Activated T-helper 17 cell treated with anti-CD3 and anti-CD28 coated beads, Interleukin-2, amount 50 U/mL, for 72 hours (primary cell): ENCODE data around the gene POM121L2. TPM values are rescaled to one million over a fixed set of nuclear protein-coding genes. Genes with fewer than 3 reads are reported as not detected.

Experiments used
- ATAC-seq: fragments of 150-1000 bp; cut with Tn5 transposase; replicated peaks from 2 replicates; pipeline ENCODE4 v1.10.0; 2021; ENCODE audit warnings: mild to moderate bottlenecking, moderate library complexity
- H3K27ac Mint-ChIP-seq: one replicate; pipeline ENCODE4 v1.8.0; 2022; ENCODE audit warnings: mixed read lengths
- H3K27me3 Mint-ChIP-seq: one replicate; pipeline ENCODE4 v1.8.0; 2022; ENCODE audit warnings: mixed read lengths
- H3K36me3 Mint-ChIP-seq: one replicate; pipeline ENCODE4 v1.8.0; 2022; ENCODE audit warnings: low read depth, mild to moderate bottlenecking, mixed read lengths
- H3K4me1 Mint-ChIP-seq: one replicate; pipeline ENCODE4 v1.8.0; 2022; ENCODE audit warnings: mixed read lengths
- H3K4me3 Mint-ChIP-seq: one replicate; pipeline ENCODE4 v1.8.0; 2022; ENCODE audit warnings: mild to moderate bottlenecking, mixed read lengths
- H3K9me3 Mint-ChIP-seq: one replicate; pipeline ENCODE4 v1.8.0; 2022; ENCODE audit warnings: mixed read lengths
- total RNA-seq, 2 donors: library from RNA; stranded (reverse); gene quantifications; one replicate each; pipeline ENCODE4 v1.2.3, GENCODE V29; 2022

POM121L2 gene
- total RNA-seq, 2 donors from 2014 or later = not detected

DNA sequence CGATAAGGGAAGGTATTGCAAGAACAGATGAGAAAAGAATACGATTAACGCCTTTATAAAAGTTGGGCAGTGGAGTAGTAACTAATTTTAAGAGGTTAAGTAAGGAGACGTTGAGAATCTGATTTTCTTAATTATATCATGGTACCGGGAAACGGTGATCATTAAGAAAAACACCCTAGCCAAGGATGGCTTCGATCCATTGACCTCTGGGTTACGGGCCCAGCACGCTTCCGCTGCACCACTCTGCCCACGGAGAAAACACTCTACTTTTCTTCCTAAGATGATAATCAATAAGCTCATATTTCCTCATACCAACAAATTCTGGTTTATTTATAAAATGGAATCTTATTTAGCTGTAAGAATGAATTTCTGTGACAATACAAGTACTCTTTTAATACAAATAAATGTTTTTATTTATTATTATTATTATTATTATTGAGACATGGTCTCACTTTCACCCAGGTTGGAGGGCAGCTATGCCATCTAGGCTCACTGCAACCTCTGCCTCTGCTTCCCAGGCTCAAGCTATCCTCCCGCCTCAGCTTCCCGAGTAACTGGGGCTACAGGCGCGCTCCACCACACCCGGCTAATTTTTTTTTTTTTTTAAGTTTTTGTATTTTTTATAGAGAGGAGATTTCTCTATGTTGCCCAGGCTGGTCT is 8.3 kb downstream of the POM121L2 start:
- no peak for ATAC-seq
- Mint-ChIP-seq H3K27me3 (peaks cover 69% of the 10 kb centered on the region), H3K27ac (no peak overlapping the region), H3K36me3 (no peaks in the 10 kb centered on the region), H3K4me1 (no peaks in the 10 kb centered on the region), H3K9me3 (peaks cover 4% of the 10 kb centered on the region), H3K4me3 (no peak overlapping the region)

DNA sequence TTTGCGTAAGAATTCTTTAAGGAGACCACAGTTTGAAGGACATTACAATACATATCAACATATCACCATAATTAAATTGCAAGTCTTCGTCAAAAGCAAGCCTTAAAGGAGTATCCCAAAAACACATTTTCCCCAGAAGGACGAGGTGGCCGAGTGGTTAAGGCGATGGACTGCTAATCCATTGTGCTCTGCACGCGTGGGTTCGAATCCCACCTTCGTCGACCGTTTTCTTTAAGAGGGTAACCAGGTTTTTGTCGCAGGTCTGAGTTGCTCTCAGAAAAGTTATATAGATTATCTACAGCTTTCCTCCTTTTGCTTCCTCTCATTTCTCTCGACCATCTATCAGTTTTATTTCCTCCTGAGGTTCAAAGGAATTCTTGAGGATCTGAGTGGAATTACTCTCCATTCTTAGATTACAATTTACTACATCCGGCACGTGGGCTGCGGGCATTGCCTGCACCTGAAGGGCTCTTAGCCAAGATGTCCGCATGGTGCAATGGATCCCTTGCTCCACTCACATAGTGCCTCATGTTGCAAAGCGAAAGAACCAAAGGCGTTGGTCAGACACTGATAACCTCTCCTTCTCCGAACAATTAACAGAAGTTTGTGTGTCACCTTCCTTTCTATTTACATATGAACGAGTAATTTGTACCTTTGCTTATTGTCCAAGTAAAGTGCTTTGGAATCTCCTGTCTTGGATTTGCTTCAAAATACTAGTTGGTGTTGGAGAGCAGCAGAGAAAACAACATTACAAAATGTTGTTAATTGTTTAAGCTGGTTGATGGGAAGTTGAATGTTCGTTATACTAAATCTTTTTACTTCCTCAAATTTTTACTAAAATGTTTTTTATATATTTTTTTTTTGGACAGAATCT is 14.0 kb downstream of the POM121L2 start:
- peaks cover 76% of the 10 kb centered on the region for H3K27me3 Mint-ChIP-seq
- H3K36me3 Mint-ChIP-seq = peaks cover 7% of the 10 kb centered on the region
- H3K4me3 Mint-ChIP-seq = no peak overlapping the region
- ATAC-seq = no peak
- no peaks in the 10 kb centered on the region for H3K4me1 Mint-ChIP-seq
- no peak overlapping the region for H3K27ac Mint-ChIP-seq
- peaks cover 7% of the 10 kb centered on the region for H3K9me3 Mint-ChIP-seq

DNA sequence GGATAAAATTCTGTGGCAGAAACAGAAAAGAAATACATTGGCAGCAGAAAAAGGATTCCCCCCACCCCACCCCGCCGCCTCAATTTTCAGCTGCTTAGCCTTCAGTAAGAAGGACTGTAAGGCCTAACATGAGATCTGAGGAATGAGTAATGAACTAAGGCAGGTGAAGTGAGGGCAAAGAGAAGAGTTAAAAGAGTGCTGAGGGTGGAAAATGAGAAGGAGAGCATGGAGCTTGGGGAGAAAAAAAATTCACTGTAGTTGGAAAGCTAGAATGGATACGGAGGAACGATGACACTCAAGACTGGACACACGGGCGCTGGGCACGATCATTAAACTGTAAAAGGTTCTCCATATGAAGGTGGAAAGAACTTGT is 14.6 kb downstream of the POM121L2 start:
- no peak for ATAC-seq
- Mint-ChIP-seq H3K27ac (no peak overlapping the region), H3K9me3 (peaks cover 4% of the 10 kb centered on the region), H3K27me3 (peaks cover 72% of the 10 kb centered on the region), H3K36me3 (peaks cover 7% of the 10 kb centered on the region), H3K4me3 (no peak overlapping the region), H3K4me1 (no peaks in the 10 kb centered on the region)

DNA sequence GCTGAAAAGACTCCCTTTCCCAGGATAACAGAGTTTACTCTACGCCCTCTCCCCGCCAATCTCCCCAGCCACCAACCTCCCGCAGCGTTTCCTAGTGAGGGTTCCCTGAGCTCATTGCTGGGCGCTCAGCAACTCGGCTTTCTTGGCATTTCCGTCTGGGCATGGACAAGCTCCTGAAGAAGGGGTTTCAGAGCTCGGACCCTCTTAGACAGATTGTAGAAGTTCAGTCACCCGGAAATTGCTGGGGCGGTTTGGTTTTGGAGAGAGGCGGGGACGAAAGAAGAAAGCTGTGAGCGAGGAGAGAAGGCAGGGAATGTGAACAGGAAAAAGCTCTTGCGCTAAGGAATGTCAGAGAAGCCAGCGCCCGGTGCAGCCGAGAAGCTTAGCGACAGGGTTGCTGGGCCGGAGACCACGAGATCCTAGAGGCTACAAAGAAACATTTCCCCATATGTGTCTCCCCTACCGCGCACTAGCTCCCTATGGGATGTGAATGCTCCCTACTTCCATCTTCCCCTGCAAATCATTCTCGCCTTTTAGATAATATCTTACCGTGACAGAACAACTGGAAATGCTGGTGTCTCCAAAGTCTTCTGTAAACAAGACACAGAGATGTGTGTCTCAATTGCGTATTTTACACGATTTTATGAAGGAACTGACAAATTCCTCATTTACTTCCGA is 15.8 kb downstream of the POM121L2 start:
- Mint-ChIP-seq H3K36me3 (peaks cover 13% of the 10 kb centered on the region), H3K27me3 (peaks cover 72% of the 10 kb centered on the region), H3K4me1 (no peaks in the 10 kb centered on the region), H3K27ac (no peak overlapping the region), H3K4me3 (no peak overlapping the region), H3K9me3 (peaks cover 7% of the 10 kb centered on the region)
- no peak for ATAC-seq

DNA sequence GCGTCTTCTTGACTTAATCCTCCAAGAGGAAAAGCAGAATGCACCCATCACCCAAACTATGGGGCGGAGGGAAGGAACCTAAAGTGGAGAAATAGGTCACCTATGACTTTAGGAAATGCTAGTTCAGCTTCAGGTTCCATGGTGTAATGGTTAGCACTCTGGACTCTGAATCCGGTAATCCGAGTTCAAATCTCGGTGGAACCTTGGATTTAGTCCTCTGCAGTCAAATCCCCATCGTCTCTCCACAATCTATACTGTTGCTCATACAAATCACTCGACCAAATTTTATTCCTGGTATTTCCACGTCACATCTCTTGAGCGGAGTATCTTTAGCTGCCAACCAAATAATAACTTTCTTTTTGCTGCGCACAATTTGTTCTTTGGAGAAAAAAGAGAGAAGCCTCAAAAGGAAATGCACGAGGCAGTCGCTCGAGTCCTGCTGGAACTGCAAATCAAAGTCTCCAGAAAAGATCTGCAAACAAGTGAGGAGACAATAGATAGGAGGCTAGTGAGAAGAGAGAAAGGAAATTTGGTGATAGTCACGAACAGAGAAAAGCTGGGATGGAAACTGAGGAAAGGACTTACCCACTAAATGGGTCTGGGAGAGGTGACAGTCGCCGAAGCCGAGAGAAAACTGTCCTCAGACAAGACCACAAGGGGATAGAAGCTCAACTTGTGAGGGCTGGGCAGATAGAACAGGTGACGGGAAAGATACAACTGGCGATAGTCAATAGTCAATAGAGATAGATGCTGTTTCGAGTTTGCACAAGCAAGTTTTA is 16.6 kb downstream of the POM121L2 start:
- peaks cover 76% of the 10 kb centered on the region for H3K27me3 Mint-ChIP-seq

DNA sequence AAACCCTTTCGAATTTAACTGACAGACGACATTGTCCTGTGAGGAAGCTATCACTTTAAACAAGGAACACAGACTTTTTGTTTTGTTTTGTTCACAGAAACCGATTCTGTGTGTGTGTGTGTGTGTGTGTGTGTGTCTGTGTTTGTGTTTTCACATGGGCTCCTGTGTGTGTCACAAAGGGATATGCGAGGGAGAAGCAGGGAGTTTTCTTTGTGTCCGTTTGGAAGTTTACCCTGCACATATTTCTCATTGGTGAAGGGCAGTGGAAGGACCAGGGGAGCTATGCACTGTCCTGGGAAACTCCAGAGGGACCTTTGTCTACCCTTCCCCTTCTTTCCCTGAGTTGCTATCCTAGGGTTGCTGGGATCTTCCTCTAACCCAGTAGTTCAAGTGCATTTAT is 17.7 kb downstream of the POM121L2 start:
- Mint-ChIP-seq H3K9me3 (peaks cover 14% of the 10 kb centered on the region), H3K27me3 (peaks cover 76% of the 10 kb centered on the region), H3K27ac (no peak overlapping the region), H3K4me1 (no peaks in the 10 kb centered on the region), H3K36me3 (peaks cover 18% of the 10 kb centered on the region), H3K4me3 (no peak overlapping the region)
- ATAC-seq = no peak

More for the DNA sequence above, 16.6 kb downstream of the POM121L2 start:
- no peak for ATAC-seq
- no peak overlapping the region for H3K4me3 Mint-ChIP-seq
- peaks cover 11% of the 10 kb centered on the region for H3K9me3 Mint-ChIP-seq
- peaks cover 13% of the 10 kb centered on the region for H3K36me3 Mint-ChIP-seq
- no peaks in the 10 kb centered on the region for H3K4me1 Mint-ChIP-seq
- H3K27ac Mint-ChIP-seq = no peak overlapping the region

DNA sequence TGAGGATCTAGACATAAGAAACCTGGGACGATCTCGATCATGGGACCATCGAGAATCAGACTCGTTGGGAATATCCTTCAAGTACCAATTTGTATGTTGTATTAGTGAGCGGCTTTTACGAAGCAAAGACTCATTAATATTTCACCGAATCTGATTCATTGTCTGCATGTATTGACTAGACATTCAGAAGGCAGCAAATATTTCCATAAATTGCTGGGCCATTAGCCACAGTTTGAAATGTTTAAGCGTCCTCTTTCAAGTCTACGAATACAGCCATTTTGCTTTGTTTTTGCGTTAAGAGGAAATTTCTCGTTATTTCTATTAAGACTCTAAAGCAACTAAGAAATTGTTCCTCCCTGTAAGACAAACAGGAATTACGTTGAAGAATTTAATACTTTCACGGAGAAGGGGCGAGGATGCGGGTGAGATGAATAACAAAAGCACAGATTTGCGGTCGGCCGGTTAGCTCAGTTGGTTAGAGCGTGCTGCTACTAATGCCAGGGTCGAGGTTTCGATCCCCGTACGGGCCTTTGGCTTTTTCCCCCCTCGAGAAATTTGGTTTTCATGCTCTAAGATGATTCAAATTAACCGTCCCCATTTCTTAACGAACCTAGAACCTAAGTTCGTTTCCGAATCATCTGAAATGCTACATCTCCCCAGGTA is 18.5 kb downstream of the POM121L2 start:
- H3K27me3 Mint-ChIP-seq = peaks cover 77% of the 10 kb centered on the region
- no peak overlapping the region for H3K4me3 Mint-ChIP-seq
- ATAC-seq = no peak
- H3K4me1 Mint-ChIP-seq = no peaks in the 10 kb centered on the region
- H3K9me3 Mint-ChIP-seq = peaks cover 14% of the 10 kb centered on the region
- H3K36me3 Mint-ChIP-seq = peaks cover 18% of the 10 kb centered on the region
- no peak overlapping the region for H3K27ac Mint-ChIP-seq

DNA sequence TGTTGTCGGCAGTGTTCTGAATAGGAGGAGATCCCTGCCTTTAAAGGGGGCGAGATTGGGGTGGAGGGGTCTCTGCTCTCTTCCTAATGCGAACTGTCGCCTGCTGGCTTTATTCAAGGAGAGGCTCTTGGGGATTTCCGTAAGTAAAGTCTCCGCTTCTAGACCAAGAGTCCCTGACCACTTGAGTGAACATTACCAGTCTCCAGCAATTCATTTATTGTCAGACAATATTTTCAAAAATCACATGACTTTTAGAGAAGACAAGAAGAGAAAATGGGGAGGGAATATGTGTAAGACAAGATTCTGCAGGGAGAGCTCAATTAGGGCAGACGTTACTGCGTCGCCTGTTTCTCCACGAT is 21.2 kb downstream of the POM121L2 start:
- Mint-ChIP-seq H3K36me3 (peaks cover 27% of the 10 kb centered on the region), H3K27me3 (peaks cover 76% of the 10 kb centered on the region), H3K27ac (no peak overlapping the region), H3K4me3 (no peak overlapping the region), H3K4me1 (no peaks in the 10 kb centered on the region), H3K9me3 (peaks cover 17% of the 10 kb centered on the region)
- ATAC-seq = no peak

DNA sequence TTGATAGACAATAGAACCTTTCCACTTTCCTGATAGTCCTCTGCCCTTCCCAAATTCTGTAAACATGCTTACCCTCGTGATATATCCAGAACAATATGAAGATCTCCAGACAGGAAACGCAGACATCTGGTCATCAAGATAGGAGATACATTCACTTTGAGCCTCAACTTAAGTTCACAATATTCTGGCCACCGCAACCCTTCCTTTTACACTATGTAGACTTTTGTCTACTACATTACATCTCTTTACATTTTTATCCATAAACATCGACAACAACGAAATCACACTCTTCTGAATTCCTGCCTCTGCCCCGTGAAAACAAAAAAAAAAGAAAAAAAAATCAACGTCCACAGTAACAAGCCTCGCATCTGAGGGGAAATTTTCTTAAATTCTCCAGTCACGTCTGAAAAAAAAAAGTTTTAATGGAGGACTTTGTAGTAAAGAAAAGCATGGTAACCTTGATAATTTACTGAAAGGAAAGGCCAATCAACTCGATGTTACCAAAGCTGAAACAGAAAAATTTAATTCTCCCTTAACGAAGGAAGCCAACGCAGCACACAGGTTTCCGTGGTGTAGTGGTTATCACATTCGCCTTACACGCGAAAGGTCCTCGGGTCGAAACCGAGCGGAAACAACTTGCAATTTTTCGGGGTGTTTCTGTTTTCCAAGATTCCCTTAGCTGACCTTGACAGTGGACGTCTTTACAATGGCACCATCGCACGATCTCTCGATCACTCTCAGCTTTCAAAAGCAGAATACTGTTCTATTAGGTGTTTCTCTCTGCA is 21.8 kb downstream of the POM121L2 start:
- no peaks in the 10 kb centered on the region for H3K4me1 Mint-ChIP-seq
- ATAC-seq = no peak
- H3K9me3 Mint-ChIP-seq = peaks cover 14% of the 10 kb centered on the region
- peaks cover 76% of the 10 kb centered on the region for H3K27me3 Mint-ChIP-seq
- peaks cover 21% of the 10 kb centered on the region for H3K36me3 Mint-ChIP-seq
- H3K4me3 Mint-ChIP-seq = no peak overlapping the region
- H3K27ac Mint-ChIP-seq = no peak overlapping the region

DNA sequence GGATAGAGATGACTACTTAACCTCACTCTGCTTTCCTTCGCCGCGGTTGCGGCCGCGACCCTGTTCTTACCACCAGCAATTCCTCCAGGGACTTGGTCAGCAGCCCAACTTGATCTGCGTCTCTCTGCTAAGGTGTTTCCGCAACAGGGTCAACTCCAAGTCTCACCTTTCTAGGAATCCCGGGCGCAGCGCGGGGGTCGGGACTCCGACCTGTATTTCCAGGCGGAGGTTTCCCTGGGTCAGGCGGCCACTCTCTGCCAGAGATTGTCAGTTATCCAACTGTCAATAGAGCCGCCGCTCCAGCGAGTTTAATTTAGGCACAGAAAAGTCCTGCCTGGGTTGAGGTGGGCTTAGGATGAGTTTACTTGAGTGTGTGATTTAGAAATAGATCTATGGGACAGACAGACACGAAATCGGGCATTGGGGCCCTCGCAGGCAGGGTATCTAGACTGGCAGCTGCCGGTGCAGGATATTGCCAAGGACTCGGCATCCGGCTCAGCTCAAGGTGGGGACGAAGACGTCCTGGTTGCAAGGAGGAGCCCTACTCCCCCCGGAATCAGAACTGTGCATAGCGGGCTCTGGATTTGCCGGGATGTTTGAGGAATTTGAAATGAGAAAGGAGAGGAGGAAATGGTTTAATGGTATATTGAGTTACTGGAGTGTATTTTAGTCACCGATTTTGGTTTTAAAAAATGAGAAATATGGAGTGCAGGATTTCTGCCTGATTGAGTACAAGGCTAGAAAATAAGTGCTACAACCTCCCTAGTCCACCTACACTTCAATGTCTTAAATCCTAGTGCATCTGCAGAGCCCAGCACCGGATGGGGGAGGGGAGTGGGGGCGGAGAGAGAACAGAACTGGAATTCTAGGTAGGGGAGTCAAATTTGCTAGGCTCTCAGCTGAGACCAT is 23.7 kb downstream of the POM121L2 start:
- Mint-ChIP-seq H3K4me3 (no peak overlapping the region), H3K9me3 (peaks cover 17% of the 10 kb centered on the region), H3K4me1 (no peaks in the 10 kb centered on the region), H3K27me3 (peaks cover 73% of the 10 kb centered on the region), H3K27ac (no peak overlapping the region), H3K36me3 (peaks cover 33% of the 10 kb centered on the region)
- no peak for ATAC-seq

DNA sequence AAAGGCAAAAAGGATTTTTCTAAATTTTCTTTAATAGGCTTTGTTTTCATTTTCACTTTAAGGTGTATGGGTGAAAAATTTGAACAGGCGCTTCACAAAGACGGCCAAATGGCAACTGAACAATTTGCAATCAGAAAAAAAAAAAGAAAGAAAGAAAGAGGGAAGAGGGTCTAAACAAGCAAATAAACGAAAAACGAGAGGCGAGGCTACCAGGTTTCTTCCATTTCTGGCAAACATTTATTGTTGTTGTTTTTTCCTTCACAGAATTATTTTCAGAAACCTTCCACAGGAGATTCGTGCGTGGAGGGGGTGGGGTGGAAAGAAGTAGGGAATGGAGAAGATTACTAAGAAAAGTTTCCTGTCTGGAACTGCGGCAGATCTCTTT is 24.3 kb downstream of the POM121L2 start:
- H3K27ac Mint-ChIP-seq = no peak overlapping the region
- H3K4me3 Mint-ChIP-seq = no peak overlapping the region
- H3K4me1 Mint-ChIP-seq = no peaks in the 10 kb centered on the region
- ATAC-seq = no peak
- H3K27me3 Mint-ChIP-seq = peaks cover 75% of the 10 kb centered on the region
- H3K9me3 Mint-ChIP-seq = peaks cover 18% of the 10 kb centered on the region
- peaks cover 33% of the 10 kb centered on the region for H3K36me3 Mint-ChIP-seq

DNA sequence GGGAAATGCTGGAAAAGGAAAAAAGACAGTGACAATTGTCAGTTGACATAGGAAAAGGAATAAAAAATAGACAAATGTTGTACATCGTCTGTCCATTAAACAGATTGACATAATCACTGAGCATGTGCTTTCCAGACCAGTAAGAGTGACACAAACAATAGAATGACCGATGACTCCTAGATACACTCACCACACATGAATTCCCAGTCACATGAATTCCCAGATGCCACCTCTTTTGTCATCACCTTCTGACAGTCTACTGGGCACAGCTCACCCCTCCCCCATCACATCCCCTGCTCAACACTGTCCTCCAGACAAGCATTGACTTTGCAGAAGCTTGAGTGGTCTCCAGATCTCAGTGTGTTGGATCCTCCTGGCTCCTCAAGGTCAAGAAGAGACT is 25.9 kb downstream of the POM121L2 start:
- Mint-ChIP-seq H3K27ac (no peak overlapping the region), H3K9me3 (peaks cover 17% of the 10 kb centered on the region), H3K27me3 (peaks cover 76% of the 10 kb centered on the region), H3K4me1 (no peaks in the 10 kb centered on the region), H3K36me3 (peaks cover 28% of the 10 kb centered on the region), H3K4me3 (no peak overlapping the region)
- ATAC-seq = no peak
